ENCODE data around the gene CLEC16A. TPM values are rescaled to one million over a fixed set of nuclear protein-coding genes. Genes with fewer than 3 reads are reported as not detected.

The CLEC16A gene
- total and polyA plus RNA-seq, 8 donors: 17.6 to 38.6 (median 21.6) TPM

DNA sequence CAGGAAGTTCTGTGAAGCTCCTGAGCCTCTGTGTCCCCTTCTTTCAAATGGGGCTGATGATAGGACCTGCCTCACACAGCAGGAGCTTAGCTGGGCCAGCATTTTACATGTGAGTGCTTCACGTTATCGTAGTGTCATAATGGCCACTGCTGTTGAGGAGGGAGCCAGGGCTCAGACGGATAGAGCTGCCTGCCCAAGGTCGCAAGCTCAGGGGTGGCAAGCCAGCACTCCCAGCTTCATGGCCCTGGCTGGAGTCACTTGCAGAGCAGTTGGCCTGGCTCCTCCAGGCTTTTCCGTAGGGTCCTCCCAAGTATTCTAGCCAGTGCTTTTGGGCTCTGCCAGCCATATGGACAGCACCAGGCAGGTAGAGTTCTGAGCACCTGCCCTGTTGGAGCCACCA, 196.5 kb downstream of the CLEC16A start:
- Histone ChIP-seq H3K27ac (no peak overlapping the region), H3K36me3 (no peaks in the 10 kb centered on the region), H3K4me1 (peaks cover 11 to 21% of the 10 kb centered on the region in 2 donors), H3K27me3 (no peaks in the 10 kb centered on the region), H3K9me3 (no peaks in the 10 kb centered on the region), H3K4me3 (no peak overlapping the region)
- intact Hi-C loops (cut with DNase I): no loop called here
- DNase-seq (no peak), ATAC-seq (no peak)
- no peak for TF ChIP-seq CTCF (IDR thresholded peaks at IDR 0.05)

- DNase-seq (no peak), ATAC-seq (no peak)
- H3K9me3 ChIP-seq: no peaks in the 10 kb centered on the region
- no peaks in the 10 kb centered on the region for H3K27me3 ChIP-seq
- no peak for TF ChIP-seq CTCF (IDR thresholded peaks at IDR 0.05)
- intact Hi-C loops (cut with DNase I): no loop called here
- H3K27ac ChIP-seq: no peak overlapping the region
- H3K36me3 ChIP-seq: no peaks in the 10 kb centered on the region
- peaks cover 11 to 21% of the 10 kb centered on the region in 2 donors for H3K4me1 ChIP-seq
- no peak overlapping the region for H3K4me3 ChIP-seq
Measured at GRCh38 chr16:11141409-11142260, 197.3 kb downstream of the CLEC16A start.

DNA sequence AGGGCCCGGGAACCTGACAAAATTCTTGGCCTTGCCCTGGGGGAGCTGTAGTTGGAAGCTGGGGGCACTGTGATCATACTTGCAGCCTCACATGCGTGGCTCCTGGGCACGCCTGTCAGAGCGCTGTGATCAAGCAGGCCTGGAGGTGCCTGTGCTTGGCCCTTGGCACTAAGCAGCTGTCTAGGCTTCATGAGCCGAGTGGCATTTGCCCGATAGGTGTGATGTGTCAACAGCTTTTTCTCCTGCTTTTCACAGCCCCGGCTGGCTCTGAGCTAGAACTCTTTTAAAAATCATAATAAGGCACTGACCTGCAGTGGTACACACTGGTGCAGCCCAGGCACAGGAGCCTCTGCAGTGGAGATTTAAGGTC, 197.9 kb downstream of the CLEC16A start:
- H3K27me3 ChIP-seq: no peaks in the 10 kb centered on the region
- ATAC-seq: no peak
- no peak overlapping the region for H3K27ac ChIP-seq
- H3K36me3 ChIP-seq: no peaks in the 10 kb centered on the region
- H3K9me3 ChIP-seq: no peaks in the 10 kb centered on the region
- no peak for TF ChIP-seq CTCF (IDR thresholded peaks at IDR 0.05)
- intact Hi-C loops (cut with DNase I): no loop called here
- no peak overlapping the region for H3K4me3 ChIP-seq
- no peak for DNase-seq
- H3K4me1 ChIP-seq: peaks cover 11 to 21% of the 10 kb centered on the region in 2 donors

- Histone ChIP-seq H3K4me1 (peaks cover 11 to 16% of the 10 kb centered on the region in 2 donors), H3K4me3 (no peak overlapping the region), H3K27ac (no peak overlapping the region), H3K36me3 (no peaks in the 10 kb centered on the region), H3K27me3 (no peaks in the 10 kb centered on the region), H3K9me3 (no peaks in the 10 kb centered on the region)
- no peak for TF ChIP-seq CTCF (IDR thresholded peaks at IDR 0.05)
- intact Hi-C loops (cut with DNase I): no loop called here
- DNase-seq (no peak), ATAC-seq (no peak)
Measured at GRCh38 chr16:11142951-11143350, 198.6 kb downstream of the CLEC16A start.

GRCh38 chr16:11143372-11144035, 199.1 kb downstream of the CLEC16A start:
- intact Hi-C loops (cut with DNase I): no loop called here
- Histone ChIP-seq H3K9me3 (no peaks in the 10 kb centered on the region), H3K36me3 (no peaks in the 10 kb centered on the region), H3K4me3 (no peak overlapping the region), H3K4me1 (peaks cover 7 to 12% of the 10 kb centered on the region in 2 donors), H3K27me3 (no peaks in the 10 kb centered on the region), H3K27ac (no peak overlapping the region)
- TF ChIP-seq CTCF (IDR thresholded peaks at IDR 0.05): no peak
- DNase-seq: no peak
- no peak for ATAC-seq
